ENCODE data around the gene MAPKBP1.

- TF ChIP-seq CTCF (IDR thresholded peaks at IDR 0.05; ENCODE audit: low read depth, low read length) (no peak), POLR2A (IDR thresholded peaks at IDR 0.05; ENCODE audit: extremely low read depth, insufficient read length) (no peak), MYC (IDR thresholded peaks at IDR 0.05; ENCODE audit: low read depth, low read length) (no peak), MAX (IDR thresholded peaks at IDR 0.05; ENCODE audit: low read depth, low read length) (no peak)
These were observed 80.2 kb downstream of the MAPKBP1 start for GRCh38 chr15:41854443-41854842.
